IPS-18c (cell line): ENCODE data around the gene GORASP1.

Experiments used
- H3K4me3 ChIP-seq: 2 replicates; pipeline ENCODE4 v1.7.0; 2013; ENCODE audit warnings: low read depth, mild to moderate bottlenecking, low read length, moderate library complexity; ENCODE audit not compliant: insufficient read depth
- H3K9me3 ChIP-seq: one replicate; pipeline ENCODE4 v1.6.1; 2013; ENCODE audit warnings: mild to moderate bottlenecking, low read length, moderate library complexity; ENCODE audit not compliant: control insufficient read depth, insufficient read depth

GORASP1 gene

DNA sequence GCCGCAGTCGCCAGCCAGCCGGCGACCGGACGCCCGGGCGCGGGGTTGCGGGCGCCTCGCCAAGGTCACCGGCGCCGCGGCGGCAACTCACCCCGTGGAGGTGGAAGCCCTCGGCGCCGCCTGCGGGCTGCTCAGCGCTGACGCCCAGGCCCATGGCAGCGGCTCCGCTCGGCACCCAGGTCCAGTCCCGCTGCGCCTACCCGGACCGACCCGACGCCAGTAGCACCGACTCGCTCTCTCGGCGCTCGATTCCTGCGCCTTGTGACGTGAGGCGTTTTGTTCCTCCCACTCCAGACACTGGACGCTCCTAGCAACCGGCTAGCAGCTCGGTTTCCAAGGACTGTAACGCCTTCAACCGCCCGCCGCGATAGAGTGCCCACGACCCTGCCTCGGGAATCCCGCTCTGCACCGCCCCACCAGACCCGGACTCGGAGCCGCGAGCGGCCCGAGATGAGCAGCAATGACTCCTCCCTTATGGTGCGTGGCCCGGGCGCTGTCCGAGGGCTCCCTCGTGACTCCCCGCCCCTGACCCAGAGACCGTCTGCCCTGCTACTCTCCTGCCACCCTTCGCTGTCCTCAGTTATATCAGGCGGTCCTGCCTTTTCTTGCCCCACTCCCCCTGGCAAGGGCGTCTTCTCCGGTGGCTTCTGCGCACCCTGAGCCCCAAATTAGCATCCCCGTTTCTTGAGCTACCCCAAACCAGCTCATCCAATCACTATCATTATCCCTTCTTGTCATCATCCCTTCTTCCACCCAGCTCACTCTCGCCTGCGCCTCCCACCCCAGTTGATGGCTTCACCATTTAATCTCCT, at the start of gene GORASP1, which contains the start of gene TTC21A:
GORASP1 (minus strand) TSS at position 240 of the 812 bp plus-strand sequence; CDS start at position 154, 86 bp downstream.
TTC21A (plus strand) TSS at position 293 of the 812 bp plus-strand sequence; CDS start at position 451, 158 bp downstream.
- H3K4me3 ChIP-seq = peak within 1 kb of the TSS; percentile 94
- H3K9me3 ChIP-seq = no peaks in the 10 kb centered on the region

DNA sequence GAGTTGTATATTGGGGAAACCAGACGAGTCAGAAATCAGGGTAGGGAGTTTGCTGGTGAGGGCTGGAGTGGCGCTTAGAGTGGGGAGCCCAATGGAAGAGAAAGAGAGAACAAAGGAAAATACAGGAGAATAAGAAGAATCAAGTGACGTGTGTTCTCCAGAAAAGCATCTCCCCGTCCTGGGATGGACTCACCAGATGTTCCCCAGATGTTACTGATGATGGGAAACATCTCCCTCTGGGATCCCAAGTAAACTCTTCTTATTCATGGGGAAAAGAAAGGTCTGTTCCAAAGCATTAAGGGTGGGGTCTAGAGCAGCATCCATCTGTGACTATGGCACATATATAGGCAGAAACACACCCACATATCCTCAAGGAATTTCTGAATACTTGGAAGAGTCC, 49.0 kb upstream of the GORASP1 start:
- Histone ChIP-seq H3K9me3 (no peaks in the 10 kb centered on the region), H3K4me3 (no peak overlapping the region)

DNA sequence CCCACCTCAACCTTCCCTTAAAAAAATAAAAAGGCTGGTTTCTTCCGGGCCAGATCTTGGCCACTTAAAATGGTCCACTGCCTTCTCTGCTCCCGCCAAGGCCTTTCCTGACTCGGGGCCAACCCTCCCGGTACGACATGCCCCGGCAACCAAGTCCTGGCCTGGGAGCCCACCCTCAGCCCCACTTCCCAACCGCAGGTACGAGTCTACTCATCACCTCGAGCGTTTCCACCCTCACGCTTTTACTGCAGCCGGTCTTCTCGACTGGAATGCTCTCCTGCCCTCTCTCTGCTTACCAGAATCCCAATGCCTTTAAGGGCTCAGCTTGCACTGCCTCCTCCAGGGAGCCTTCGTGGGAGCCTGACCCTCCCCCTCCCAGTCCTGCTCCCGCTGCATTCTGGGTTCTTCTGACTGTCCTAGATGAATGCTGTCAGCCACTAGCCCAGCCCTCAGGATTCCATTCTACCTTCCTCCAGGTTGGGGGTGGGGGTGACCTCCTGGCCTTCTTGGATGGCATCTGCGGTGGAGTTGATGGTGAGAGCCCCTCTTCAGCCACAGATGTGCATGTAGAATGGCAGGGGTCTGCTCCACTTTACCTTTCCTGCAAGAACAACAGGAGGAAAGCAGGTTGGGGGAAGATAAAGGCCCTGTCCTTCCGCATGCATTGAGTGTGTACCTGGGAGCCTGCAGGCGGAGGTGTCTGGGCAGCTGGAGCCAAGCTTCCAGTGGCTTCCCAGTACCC, 47.0 kb upstream of the GORASP1 start:
- Histone ChIP-seq H3K4me3 (peak overlapping the region; percentile 76), H3K9me3 (no peaks in the 10 kb centered on the region)

DNA sequence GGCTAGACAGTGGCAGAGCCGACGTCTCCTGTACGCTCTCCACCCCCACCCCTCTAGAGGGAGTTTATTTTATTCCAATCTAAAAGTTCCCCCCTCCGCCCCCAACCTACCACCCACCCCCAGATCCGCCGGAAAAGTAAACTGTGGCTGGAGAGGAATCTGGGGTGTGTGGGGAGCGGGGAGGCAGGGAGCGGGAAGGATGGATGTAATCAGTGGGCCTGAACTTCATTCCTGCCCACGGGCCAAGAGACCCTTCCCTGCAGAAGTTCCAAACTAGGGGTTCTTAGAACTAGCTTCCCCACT, 46.5 kb upstream of the GORASP1 start:
- peak overlapping the region; percentile 76 for H3K4me3 ChIP-seq

DNA sequence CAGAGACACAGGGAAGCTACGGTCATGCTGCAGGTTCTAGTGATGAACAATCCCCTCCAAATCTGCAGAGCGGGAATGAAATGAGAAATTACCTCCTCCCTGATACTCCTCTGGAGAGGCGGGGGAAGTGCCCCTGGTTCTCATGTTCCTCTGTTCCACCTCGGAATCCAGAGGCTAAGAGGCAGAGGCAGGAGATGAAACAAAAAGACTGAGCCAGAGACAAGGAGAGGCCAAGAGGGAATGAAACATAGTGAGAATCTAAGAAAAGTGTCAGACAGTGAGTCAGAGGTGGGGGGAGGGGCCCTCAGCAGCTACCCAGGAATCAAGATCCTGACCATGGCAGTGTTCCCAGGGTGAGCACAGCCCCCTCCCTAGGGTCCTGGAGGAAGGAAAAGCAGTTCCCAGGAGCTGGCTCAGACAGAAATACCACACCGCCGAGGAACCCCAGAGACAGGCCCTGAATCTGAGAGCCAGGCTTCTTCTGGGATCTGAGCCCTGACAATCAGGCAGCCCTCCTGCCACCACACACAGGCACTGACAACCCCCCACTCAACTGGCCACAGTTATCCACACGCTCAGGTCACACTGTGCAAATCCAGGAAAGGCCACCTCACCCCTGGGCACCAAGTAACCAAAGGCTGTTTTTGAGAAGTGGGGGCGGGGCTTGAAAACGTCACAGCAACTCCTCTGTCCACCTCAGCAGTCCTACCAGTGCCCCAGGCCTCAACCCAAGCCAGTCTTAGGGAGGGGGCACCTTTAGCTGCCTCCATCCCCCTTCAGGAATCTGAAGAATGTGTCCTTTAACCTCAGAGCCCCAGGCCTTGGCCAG, 43.6 kb upstream of the GORASP1 start:
- Histone ChIP-seq H3K4me3 (peak overlapping the region; percentile 76), H3K9me3 (no peaks in the 10 kb centered on the region)

More for the DNA sequence above, 46.5 kb upstream of the GORASP1 start:
- no peaks in the 10 kb centered on the region for H3K9me3 ChIP-seq

DNA sequence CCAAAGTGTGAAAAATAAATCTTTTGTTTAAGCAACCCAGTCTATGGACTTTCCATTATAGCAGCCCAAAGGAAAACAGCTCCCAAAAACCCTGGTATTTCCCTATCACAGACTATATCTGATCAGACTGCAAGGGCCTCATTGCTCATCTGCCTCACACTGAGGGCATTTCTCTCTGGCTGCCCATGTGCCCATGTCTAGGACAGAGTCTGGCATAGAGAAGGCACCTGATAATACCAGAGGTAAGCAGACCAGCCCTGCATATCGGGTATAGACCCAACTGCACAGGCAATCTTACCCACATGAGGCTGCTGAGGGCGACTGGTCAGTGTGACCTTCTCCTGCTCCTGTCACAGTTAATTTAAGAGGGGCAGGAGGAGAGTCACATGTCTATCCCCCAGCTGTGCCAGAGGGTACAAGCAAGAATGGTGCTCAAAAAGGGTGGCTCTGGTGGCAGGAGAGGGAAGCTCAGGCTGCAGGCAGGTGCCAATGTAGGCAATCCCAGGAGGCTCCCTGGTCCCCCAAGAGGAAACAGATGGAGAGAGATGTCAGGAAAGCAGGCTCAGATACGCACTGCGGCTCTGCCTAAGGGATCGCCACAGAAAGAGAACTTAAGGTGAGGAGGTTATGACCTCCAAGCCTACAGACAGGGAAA, 42.8 kb upstream of the GORASP1 start:
- Histone ChIP-seq H3K4me3 (no peak overlapping the region), H3K9me3 (no peaks in the 10 kb centered on the region)

DNA sequence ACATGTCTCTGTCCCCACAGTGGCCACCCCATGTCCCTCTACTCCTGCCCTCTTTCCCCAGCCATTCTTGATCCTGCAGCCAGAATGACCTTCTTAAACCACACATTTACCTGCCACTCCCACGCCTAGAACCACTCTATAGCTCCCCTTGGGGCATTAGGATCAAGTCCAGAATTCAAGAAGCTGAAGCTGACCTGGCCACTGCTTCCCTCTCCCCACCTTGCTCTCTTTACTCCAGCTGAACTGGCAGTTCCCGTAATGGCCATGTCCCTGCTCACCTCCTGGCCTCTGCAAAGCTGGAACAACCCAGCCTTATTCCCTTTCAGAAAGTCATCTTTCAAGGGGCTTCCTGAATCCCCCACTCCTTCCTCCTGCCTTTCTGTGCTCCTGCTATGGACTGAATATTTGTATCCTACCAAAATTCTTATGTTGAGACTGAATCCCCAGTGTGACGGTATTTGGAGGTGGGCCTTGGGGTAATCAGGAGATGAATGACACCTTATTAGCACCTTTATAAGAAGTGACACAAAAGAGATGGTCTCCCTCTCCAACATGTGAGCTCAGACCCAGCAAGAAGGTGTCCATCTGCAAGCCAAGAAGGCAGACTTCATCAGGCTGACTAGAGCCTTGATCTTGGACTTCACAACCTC, 42.2 kb upstream of the GORASP1 start:
- H3K9me3 ChIP-seq = no peaks in the 10 kb centered on the region
- no peak overlapping the region for H3K4me3 ChIP-seq

DNA sequence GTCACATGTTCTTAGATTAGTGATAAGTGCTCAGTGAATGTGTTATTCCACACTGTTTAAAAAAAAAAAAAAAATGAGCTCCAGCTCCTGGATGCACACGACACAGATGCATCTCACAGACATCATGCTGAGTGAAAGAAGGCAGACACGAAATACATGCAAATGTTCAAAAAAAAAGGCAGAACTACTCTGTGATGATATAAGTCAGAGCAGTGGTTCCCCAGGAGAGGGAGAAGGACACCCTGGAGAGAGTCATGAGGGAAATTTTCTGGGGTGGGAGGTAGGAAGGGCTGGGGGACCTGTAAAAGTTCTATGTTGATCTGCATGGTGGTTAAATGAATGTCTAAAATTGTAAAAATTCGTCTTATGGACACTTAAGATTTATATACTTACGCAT, 41.6 kb upstream of the GORASP1 start:
- Histone ChIP-seq H3K4me3 (no peak overlapping the region), H3K9me3 (no peaks in the 10 kb centered on the region)

DNA sequence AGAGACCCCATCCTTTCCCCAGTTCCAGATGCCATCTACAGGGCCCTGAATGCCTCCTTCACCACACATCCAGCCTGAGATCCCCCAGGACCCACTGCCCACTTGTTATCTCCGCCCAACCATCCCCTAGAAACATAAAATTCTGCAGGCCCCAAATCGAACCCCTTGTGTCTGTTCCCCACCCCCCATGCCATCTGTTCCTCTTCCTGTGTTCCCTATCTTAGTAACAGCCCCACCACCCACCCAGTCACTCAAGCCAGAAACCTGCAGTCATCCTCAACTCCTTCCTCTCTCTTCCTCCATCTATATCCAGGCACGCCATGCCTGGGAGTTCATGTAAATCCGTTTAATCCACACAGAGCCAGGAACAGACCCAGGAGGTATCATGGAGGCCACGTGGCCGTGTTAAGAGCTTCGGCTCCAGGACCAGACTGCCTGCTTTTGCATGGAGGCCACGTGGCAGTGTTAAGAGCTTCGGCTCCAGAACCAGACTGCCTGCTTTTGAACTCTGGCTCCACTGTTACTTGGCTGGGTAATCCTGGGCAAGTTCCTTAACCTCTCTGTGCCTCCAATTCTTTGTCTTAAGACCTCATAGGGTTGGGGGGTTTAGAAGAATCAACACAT, 41.1 kb upstream of the GORASP1 start:
- Histone ChIP-seq H3K4me3 (peak overlapping the region; percentile 20; the same call in 1 of the 2 replicates), H3K9me3 (no peaks in the 10 kb centered on the region)

DNA sequence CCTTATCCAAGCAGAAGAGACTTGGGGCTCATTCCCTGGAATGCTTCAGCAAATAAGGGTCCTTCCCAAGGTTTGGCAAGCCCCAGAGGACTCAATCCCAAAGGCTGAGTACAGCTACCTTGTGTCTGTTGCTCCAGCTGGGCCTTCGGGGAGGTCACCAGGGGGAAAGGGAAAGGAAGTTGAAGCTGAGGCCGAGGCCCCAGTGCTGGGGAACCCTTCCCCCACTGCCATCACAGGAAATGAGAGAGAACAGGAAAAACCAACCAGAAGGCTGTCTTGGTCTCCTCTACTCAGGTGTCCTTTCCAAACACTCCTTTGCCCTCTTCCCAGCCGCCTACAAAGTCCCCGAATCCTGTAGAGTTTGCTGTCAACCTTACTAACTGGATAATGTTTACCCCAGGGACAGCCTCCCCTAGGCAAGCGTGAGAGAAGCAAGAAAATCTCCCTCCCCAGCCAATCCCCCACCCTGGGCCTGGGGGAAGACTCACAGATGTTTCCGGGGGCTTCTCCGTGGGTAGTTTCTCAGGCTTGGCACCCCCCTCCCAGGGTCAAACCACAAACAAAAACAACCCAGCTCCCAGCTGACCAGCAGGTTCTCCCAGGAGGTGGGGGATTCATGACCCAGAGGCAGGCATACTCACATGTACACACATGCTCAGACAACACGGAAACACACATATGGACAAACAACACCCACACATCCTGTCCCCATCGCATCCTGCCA, 40.4 kb upstream of the GORASP1 start:
- H3K4me3 ChIP-seq = peak overlapping the region; percentile 20; the same call in 1 of the 2 replicates
- H3K9me3 ChIP-seq = no peaks in the 10 kb centered on the region

DNA sequence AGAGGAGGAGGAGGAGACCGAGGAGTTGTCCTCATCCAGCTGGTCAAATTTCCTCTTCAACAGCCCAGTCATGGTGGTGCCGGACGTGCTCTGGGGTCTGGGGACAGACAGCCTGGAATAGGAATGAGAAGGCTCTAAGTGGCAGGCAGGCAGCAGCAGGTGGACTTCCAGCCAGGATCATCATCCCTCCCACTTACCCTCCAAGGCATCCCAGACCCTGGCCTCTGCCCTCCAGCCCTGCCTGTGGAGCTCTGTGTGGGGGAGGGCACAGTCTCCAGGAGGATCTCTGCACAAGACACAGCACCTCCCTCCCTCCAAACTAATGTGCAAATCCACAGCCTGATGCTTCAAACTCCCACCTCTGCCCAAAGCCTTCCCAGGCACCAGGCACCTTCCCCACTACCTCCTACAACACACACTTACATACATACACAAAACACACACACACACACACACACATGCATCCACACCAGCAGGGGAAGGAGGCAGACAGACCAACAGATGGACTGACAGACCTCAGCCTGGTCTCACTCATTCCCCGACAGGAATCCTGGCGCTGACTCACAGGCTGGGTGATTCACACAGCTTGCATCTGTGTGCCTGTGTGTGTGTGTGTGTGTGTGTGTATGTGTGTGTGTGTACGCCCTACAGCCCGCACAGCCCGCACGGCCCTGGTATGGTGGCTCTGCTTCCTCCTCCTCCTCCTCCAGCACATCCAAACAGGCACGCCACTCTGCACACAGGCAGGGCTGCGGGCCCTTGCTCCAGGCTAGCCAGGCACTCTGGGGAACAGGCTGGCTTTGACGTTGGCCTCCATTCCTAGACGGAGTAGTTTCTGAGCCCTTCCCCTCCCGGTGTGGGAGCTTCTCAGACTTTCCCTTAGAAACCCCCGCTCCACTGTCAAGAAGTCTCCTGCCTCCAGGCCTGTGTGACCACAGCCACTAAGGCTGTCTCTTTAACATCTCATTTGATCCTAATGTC, 39.5 kb upstream of the GORASP1 start:
- Histone ChIP-seq H3K9me3 (no peaks in the 10 kb centered on the region), H3K4me3 (no peak overlapping the region)

DNA sequence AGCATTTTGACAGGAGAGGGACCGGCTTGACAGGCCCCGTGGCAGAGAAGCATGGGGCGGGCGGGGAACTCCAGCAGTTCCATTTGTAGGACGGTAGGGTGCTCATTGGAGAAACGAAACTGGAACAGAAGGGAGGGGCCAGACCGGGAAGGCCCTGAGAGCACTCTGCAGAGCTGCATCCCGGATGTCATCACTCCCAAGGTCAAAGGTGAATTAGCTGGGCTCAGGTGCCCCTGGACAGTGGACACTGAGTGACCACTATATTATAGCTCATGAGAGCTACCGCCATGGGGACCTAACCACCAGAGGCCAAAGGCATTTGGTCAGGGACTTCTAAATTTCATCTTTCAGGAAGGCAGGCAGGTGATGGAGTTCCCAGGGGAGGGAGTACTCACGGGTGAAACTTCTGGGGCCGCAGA, 38.7 kb upstream of the GORASP1 start:
- Histone ChIP-seq H3K4me3 (no peak overlapping the region), H3K9me3 (no peaks in the 10 kb centered on the region)

DNA sequence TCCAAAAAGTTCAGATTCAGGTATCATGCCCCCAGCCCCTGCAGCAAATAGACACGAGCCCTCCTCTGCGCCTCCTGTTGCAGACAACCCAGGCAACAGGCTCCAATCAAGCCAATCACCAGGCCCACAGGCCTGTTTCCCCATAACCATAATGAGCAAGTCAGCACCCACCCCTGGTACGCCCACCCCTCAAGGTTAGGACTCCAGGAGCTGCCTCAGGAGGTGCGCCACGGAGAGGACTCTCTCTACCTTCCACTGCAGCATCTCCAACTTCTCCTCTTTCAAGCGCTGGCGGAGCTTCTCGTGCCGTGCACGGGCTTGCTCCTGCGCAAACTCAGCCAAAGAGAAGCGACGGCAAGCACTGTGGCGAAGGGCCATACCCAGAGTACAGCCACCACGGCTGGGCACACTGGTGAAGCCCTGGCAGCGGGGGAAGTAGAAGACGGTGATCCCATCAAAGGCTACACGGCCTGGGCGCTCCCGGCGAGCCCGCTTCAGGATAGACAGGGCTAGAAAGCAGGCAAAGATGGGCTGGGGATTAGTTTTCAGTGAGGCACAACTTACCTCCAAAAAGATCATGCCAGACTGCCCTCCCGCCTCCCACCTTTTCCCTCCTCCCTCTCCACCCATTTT, 37.4 kb upstream of the GORASP1 start:
- no peaks in the 10 kb centered on the region for H3K9me3 ChIP-seq
- H3K4me3 ChIP-seq = no peak overlapping the region

DNA sequence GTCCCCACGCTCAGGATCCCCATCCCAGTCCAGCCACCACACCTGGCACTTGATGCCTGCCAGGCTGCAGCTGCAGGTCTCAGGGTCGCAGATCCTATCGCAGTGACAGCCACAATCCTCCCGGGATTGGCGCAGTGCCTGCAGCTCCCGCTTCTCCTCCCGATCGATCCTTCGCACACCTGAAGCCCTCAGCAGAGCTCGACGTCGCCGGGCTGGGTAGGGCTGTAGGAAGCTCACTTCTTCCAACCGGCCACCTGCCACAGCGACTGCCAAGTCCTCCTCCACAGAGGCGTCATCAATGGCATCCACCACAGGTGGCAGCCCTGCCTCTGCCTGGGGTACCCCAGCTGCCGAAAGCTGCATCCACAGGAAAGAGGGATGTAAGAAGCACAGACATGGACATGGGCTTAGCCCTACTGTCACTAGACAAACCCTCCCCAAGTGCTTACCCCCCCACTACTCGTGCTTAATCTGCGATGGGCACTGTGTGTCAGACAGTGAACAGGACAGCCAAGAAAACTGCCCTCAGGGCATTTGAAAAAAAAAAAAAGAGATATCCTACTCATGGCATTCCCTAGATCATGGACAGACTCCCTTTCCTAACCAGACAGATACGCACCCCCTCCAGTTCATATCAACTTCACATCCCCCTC, 36.8 kb upstream of the GORASP1 start:
- Histone ChIP-seq H3K4me3 (no peak overlapping the region), H3K9me3 (no peaks in the 10 kb centered on the region)
